NT2/D1 (cell line): ENCODE data around the gene PSAP.

ENCODE experiments used
- SUZ12 ChIP-seq: IDR thresholded peaks from 2 replicates; pipeline ENCODE4 v1.6.1; 2011; ENCODE audit not compliant: insufficient read length, insufficient read depth; ENCODE audit errors: extremely low read depth
- YY1 ChIP-seq: IDR thresholded peaks from 2 replicates; pipeline ENCODE4 v1.6.1; 2011; ENCODE audit not compliant: insufficient read length, insufficient read depth
- ZNF274 ChIP-seq: IDR thresholded peaks from 2 replicates; pipeline ENCODE4 v1.6.1; 2011; ENCODE audit warnings: mild to moderate bottlenecking, low read depth, low read length

DNA sequence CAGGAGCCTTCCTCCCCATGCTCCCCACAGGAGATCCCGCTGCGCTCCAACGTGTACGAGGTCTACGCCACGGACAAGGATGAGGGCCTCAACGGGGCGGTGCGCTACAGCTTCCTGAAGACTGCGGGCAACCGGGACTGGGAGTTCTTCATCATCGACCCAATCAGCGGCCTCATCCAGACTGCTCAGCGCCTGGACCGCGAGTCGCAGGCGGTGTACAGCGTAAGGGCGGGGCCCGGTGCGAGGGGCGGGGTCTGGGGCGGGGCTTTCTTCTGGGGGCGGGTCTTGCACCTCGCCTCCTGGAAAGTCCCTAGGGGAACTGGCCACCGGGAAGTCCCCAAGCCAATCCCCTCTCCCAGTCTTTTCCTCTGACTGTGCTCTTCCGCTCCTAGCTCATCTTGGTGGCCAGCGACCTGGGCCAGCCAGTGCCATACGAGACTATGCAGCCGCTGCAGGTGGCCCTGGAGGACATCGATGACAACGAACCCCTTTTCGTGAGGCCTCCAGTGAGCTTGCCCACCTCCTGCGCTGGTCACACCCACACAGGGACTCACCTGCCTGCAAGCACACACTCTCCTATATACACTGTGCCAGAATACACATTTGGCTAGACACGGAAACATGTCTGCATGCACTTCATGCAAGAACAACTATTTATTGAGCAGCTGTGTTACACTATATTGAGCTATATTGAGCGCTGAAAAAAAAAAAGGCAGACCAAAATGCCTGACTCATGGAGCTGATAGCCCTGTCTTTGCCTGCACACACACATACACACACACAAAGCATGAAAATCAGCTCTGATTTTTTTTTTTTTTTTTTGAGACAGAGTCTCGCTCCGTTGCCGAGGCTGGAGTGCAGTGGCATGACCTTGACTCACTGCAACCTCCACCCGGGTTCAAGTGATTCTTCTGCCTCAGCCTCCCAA lies 45.0 kb downstream of the PSAP start:
- TF ChIP-seq YY1, result no peak
- TF ChIP-seq ZNF274, result no peak
- no peak for TF ChIP-seq SUZ12
